Adrenal gland (tissue), 5 donors: ENCODE results near the gene ACOX3.

Experiments
- POLR2A ChIP-seq, 2 donors: fragments of 450-650 bp; IDR thresholded peaks; one replicate each; pipeline ENCODE4 v1.6.1; 2017; ENCODE audit warnings: antibody characterized with exemption in 2 of 2, mild to moderate bottlenecking in 2 of 2, moderate library complexity in 1 of 2
- TF ChIP-seq, protein P1 (sequence below), 6 experiments: fragments of 450-650 bp in 4 of 6; fragments of 200-600 bp in 2 of 6; sonication (generic) in 1 of 6; IDR thresholded peaks; 1 replicate in 5 of 6; 2 replicates in 1 of 6; pipeline versions ENCODE4 v1.5.1 to v1.8.0; 2016 to 2021; ENCODE audit warnings: antibody characterized with exemption in 6 of 6, mild to moderate bottlenecking in 2 of 6, moderate library complexity in 1 of 6
- donor health status: DM: no; HTN: no; CAD: no.

DNA sequence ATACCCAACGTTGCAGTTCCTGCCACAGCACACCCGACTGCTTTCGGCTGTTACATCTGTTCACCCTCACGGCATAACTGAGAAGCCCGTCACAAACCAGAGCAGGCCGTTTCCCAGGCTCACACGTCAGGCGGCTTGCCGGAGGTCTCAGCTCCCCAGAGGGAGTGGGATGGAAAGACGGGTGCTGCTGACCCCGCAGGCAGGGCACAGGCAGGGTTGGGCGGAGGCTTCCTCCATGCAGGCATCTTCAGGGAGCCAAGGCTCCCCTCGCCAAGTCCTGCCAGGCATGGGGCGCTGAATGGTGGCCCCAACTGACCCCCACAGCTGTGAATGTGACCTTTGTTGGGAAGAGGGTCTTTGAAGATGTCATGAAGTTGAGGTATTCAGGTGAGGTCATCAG, 57.5 kb downstream of the ACOX3 start:
- TF ChIP-seq, protein P1, sequence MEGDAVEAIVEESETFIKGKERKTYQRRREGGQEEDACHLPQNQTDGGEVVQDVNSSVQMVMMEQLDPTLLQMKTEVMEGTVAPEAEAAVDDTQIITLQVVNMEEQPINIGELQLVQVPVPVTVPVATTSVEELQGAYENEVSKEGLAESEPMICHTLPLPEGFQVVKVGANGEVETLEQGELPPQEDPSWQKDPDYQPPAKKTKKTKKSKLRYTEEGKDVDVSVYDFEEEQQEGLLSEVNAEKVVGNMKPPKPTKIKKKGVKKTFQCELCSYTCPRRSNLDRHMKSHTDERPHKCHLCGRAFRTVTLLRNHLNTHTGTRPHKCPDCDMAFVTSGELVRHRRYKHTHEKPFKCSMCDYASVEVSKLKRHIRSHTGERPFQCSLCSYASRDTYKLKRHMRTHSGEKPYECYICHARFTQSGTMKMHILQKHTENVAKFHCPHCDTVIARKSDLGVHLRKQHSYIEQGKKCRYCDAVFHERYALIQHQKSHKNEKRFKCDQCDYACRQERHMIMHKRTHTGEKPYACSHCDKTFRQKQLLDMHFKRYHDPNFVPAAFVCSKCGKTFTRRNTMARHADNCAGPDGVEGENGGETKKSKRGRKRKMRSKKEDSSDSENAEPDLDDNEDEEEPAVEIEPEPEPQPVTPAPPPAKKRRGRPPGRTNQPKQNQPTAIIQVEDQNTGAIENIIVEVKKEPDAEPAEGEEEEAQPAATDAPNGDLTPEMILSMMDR (IDR thresholded peaks at IDR 0.05) = no peak
- TF ChIP-seq POLR2A (IDR thresholded peaks at IDR 0.05) = no peak
